GM21737 (cell line): Measurements from ENCODE around the gene ADD2.
"Not testable (repeated sequence)": the region's sequence is repeated elsewhere in the genome, so short reads cannot be mapped to it uniquely, and the experiment has no call there.

Experiments
- ATAC-seq: cut with Tn5 transposase; IDR thresholded peaks from one replicate; pipeline ENCODE4 v1.9.1; 2021; ENCODE audit warnings: mild to moderate bottlenecking, moderate library complexity; ENCODE audit not compliant: unreplicated experiment

Gene ADD2

DNA sequence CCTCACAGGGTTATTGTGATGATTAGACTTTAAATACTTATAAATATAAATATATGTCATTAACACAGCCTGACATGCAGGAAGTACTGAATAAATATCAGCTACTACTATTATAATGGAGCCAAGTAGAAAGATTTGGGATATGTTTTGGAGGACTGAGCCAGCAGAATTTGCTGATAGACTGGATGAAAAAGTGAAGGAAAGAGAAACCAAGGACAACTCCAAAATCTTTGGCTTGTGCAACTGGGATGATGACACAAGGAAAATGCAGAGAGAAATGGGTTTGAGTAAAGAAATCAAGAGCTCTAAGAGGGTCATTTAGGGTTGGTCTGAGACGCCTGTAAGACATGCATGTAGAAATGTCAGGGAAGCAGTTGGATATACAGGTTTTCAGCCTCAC, 15.6 kb downstream of the ADD2 start:
- no peak for ATAC-seq

- no peak for ATAC-seq
Measured at GRCh38 chr2:70751881-70752280, 16.1 kb downstream of the ADD2 start.

DNA sequence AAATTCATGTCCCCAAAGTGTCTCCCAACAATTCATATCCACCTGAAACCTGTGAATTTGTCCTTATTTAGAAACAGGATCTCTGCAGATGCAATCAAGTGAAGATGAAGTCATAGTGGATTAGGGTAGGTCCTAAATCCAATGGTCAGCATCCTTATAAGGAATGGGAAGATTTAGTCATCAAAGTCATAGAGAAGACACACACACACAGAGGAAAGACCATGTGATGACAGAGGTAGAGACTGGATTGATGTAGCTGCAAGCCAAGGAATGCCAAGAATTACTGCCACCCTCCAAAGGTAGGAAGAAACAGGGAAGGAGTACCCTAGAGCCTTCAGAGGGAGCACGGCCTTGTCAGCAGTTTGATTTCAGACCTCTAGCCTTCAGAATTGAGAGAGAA, 17.7 kb downstream of the ADD2 start:
- ATAC-seq, result no peak

GRCh38 chr2:70748002-70748784, 19.8 kb downstream of the ADD2 start:
- no peak for ATAC-seq

- no peak for ATAC-seq
Measured at GRCh38 chr2:70747284-70747683, 20.7 kb downstream of the ADD2 start.

GRCh38 chr2:70746094-70746974, 21.7 kb downstream of the ADD2 start:
- ATAC-seq, result no peak

DNA sequence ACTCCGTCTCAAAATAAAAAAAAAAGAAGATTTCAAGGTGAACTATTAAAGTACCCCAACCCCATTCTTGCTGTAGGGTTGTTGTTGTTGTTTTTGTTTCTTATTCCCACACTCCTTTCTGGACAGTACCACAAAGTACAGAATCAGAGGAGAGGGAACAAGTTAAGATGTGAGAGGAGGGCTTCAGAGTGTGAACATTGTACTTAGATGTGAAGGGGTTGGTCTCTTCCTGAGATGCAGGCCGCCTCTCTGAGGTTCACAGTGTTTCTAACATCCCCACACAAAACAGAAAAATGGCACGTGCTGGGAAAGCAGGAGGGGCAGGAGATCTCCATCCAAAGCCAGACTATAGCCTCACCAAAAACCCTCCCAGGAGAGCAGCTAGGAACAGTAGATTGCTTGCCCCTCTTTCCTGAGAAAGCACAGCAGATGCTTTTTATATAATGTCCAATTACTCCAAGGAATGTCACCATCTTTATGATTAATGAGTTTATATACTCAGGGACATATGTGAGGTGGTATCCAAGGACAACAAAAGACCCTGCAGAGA, 22.6 kb downstream of the ADD2 start:
- ATAC-seq, result no peak

DNA sequence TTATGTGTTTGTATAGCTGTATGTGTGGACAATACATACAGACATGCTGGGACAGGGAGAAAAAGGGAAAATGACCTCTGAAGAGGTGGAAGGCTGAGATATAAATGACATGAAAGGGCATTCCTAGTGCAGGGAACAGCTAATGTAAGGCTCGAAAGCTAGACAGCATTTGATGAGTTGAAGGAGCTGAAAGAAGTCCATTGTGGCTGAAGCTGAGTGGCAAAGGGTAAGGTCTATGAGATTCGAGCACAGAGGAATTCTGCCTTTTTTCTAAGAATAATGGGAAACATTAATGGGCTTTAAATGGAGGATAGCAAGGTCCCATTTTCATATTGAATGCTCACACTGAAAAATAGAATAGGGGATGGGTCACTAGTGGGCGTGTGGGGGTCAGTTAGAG, 23.6 kb downstream of the ADD2 start:
- no peak for ATAC-seq

- no peak for ATAC-seq
Measured at GRCh38 chr2:70743677-70744076, 24.3 kb downstream of the ADD2 start.

DNA sequence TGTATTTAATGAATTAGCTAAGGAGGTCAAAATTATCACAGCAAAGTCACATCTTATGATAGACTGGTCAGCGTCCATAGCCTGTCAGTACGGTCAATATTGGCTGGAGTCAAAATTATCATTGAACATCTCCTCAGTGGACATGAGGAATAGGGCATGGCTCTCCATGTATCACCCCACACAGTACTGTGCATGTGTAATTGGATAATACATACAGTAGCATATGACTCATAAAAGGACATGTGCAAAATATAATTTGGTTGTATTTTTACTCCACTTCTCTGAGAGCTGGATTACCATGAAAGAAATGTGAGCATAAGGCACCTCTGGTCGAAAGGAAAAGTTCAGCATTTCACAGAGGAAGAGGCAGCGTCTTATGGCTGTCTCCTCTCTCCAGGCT, 24.9 kb downstream of the ADD2 start:
- ATAC-seq, result no peak

DNA sequence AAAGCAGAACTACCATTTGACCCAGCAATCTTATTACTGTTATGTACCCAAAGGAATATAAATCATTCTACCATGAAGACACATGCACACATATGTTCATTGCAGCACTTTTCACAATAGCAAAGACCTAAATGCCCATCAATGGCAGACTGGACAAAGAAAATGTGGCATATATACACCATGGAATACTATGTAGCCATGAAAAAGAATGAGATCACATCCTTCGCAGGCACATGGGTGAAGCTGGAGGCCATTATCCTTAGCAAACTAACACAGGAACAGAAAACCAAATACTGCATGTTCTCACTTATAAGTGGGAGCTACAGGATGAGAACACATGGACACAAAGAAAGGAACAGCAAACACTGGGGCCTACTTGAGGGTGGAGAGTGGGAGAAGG, 28.5 kb downstream of the ADD2 start:
- not testable (repeated sequence) for ATAC-seq

DNA sequence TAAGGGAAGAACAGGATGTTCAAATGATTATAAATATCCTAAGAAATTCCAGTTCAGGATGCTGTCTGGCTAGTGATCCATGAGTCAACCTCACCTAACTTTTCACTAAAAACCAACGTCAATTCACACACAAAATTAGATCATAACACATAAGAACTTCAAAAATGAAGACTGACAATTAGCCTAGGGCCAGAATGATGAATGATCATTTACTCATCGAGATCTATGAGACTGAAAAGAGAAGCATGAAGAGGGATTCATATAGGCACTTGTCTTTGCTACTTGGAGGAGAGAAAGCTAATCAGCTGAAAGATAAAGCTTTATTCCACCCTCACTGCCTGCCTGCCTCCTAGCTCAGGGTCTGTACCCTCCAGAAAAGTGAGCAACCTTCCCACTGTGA, 29.8 kb downstream of the ADD2 start:
- no peak for ATAC-seq

- ATAC-seq, result no peak
Measured at GRCh38 chr2:70735071-70735470, 32.9 kb downstream of the ADD2 start.

DNA sequence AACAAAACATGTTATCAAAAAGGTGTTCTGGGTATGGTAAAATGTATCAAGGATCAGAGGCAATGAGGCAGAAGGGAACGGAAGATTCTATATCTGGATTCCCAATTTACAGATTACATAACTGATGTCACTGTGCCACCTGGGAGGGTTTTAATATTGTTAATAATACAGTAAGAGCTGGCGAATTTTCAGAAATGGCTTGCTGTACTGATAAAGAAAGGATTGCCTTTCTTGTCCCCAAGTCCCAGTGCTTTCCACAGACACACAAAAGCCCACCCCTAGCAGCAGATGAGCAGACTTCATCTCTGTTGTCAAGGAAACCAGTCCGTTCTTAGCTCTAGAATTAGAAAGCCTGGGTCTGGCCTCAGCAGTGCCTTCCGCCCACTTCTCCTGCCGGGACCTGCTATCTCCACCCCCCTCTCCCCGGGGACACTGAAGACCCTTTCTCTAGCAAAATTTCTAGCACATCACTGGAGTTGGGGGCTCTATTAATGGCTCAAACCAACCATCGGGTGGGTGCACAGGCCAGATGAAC, 34.3 kb downstream of the ADD2 start:
- ATAC-seq, result no peak

DNA sequence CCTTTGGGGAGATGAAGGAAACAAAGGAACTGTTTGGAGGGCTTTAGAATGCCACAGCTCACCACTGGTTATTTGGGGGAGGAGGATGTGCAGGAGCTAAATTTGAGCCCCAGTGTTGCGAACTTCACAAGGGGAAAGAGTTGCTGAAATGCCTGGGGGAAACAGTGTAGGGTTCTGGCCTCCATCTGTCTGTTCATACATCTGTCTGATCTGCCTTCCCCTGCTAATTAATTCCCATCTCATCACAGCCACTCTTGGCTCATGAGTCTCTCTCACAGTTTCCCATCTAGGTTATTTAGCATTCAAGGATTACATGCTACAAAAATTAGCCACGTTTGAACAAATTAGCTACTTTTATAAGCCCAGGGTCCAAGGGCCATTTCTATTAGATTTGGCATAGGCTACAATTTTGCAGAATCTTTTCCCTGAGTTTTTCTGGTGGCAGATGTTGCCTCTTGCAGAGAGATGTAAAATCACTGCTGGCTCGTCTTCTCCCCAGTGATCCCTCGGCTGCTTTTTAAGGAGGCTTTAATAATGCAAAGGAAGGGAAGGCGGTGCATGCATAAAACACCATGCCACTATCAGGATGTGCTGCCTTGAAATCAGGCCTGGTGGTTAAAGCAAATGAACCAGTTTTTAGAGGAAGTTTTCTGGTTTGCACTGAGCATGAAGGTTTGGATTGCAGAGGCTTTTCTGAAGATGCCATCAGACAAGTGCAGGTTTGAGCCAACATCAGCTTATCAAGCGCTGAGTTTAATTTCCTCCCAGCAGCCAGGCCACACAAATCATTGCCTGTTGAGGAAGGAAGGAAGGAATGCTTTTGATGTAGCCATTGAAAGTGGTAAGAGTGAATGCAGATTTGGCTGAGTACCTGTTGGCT, 35.0 kb downstream of the ADD2 start:
- no peak for ATAC-seq

GRCh38 chr2:70730730-70731129, 37.3 kb downstream of the ADD2 start:
- no peak for ATAC-seq

GRCh38 chr2:70729647-70730046, 38.4 kb downstream of the ADD2 start:
- ATAC-seq, result no peak

- no peak for ATAC-seq
Measured at GRCh38 chr2:70728128-70728527, 39.9 kb downstream of the ADD2 start.

DNA sequence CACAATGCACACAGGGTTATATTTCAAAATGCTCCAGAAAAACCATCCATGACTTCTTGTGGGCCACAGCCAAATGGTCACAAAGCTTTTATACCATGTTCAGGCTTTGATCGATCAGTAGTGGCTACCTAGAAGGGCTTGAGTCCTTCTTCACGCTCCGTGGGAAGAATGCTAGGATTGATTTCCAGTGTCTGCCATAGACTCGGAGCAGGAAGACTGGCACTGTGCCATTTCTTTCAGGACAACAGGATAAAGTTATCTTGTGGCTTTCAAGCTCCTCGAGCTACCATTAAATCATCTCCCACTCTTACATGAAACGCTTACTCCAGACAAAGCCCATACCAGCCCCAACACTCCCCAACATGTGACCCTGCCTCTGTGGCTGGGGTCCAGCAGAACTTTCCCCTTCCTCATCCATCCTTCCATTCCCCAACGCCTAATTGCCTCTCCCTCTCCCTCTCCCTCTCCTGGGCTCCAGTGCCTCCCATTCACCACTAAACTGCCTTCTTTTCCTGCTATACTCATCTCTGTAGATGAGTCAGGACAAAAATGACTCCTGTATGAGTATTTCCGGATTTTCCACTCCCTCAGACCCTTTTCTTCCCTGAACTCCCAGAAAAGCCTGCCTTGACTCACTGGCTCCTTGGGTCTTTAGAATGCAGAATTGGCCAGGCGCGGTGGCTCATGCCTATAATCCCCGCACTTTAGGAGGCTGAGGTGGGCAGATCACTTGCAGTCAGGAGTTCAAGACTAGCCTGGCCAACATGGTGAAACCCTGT, 40.9 kb downstream of the ADD2 start:
- no peak for ATAC-seq

DNA sequence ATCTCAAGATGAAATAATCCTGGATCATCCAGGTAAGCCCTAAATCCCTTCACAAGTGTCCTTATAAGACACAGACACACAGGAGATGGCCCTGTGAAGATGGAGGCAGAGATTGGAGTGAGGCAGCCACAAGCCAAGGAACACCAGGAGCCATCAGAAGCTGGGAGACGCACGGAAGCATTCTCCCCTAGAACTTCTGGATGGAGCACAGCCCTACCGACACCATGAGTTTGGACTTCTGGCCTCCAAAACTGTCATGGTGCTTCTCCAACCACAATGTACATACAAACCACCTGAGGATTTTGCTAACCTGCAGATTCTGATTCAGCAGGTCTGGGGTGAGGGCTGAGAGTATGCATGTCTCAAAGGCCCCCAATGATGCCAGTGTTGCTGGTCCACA, 42.5 kb downstream of the ADD2 start:
- no peak for ATAC-seq
